Calu3 (cell line): ENCODE measurements around the gene EXOG. TPM values are rescaled to one million over a fixed set of nuclear protein-coding genes. Genes with fewer than 3 reads are reported as not detected.

Experiments
- BruUV-seq: library from RNA; stranded (reverse); fragments of 400-500 nt; replicated peaks from 2 replicates; lab custom pipeline; 2021; lab: Mats Ljungman, UMichigan
- CTCF ChIA-PET: fragments of 300-600 bp; sonication (Branson Sonifier 250); formaldehyde crosslinking; loops from one replicate; lab custom pipeline; 2022; ENCODE audit warnings: antibody characterized with exemption; lab: Charles Lee
- DNase-seq: peaks from one replicate; pipeline ENCODE4 v3.0.0; 2022
- H3K27ac Mint-ChIP-seq: one replicate; pipeline ENCODE4 v1.8.0; 2022; ENCODE audit warnings: mixed read lengths; ENCODE audit not compliant: unreplicated experiment
- H3K27me3 Mint-ChIP-seq: one replicate; pipeline ENCODE4 v1.8.0; 2022; ENCODE audit warnings: mixed read lengths; ENCODE audit not compliant: unreplicated experiment
- H3K36me3 Mint-ChIP-seq: one replicate; pipeline ENCODE4 v1.8.0; 2022; ENCODE audit warnings: mild to moderate bottlenecking, moderate library complexity, mixed read lengths; ENCODE audit not compliant: insufficient read depth, unreplicated experiment
- H3K4me1 Mint-ChIP-seq: one replicate; pipeline ENCODE4 v1.8.0; 2022; ENCODE audit warnings: mild to moderate bottlenecking, low read depth, mixed read lengths; ENCODE audit not compliant: unreplicated experiment
- H3K4me3 Mint-ChIP-seq: one replicate; pipeline ENCODE4 v1.8.0; 2022; ENCODE audit warnings: mild to moderate bottlenecking, low read depth, moderate library complexity, mixed read lengths; ENCODE audit not compliant: unreplicated experiment
- H3K9me3 Mint-ChIP-seq: one replicate; pipeline ENCODE4 v1.8.0; 2022; ENCODE audit warnings: low read depth, mixed read lengths; ENCODE audit not compliant: unreplicated experiment
- intact Hi-C: fragments of 100-400 bp; cut with micrococcal nuclease; formaldehyde crosslinking; loops from one replicate; pipeline ENCODE4 v1.10.0; 2022; ENCODE audit not compliant: unreplicated experiment
- total RNA-seq: library from RNA; stranded (reverse); gene quantifications from 2 replicates; pipeline ENCODE4 v1.2.3, GENCODE V29; 2022
- TF ChIP-seq, protein P1 (sequence below): fragments of 200-600 bp; IDR thresholded peaks from one replicate; pipeline ENCODE4 v1.8.0; 2022; ENCODE audit warnings: antibody characterized with exemption; ENCODE audit not compliant: unreplicated experiment

Gene EXOG
- total RNA-seq, 1 experiment from 2014 or later = 13.2 TPM

DNA sequence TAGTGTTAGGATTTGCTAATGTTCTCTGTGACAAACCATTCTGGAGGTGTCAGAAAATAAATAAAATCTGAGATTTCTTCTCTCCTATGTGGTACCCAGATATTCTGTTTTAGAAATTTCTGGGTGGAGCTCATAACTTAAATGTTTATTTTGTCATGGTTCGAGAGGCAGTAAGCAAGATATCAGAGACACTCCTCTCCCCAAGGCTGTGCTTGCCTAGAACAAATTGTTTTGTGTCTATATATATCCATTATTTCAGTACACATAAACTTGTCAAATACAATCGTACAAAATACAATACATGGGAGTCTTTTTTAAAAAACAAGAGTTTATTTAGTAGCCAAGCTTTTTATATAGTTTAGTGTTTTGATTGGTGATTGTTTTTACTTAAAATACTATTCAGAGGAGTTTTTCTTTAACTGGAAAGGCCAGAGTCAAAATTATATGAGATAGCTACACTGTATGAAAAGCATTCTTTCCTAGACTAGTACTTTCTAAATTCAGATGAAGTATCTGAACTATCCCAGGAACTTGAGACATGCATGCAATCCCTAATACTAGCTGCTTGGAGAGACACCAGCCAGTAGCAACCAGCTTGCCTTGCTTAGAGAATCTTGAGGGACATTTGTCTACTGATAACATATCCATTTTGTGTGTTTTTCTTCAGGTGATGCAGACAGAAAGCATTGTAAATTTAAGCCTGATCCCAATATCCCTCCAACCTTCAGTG lies 4.7 kb downstream of the EXOG start:
- peaks cover 17% of the 10 kb centered on the region for H3K36me3 Mint-ChIP-seq
- CTCF ChIA-PET = interaction anchor here (0.6 kb wide), 1 partner anchor 158 kb away, joined by 5 read pairs; no protein-coding TSS in a partner anchor
- DNase-seq = no peak
- intact Hi-C loops = no loop called here
- no peaks in the 10 kb centered on the region for H3K27me3 Mint-ChIP-seq
- no peak overlapping the region for H3K27ac Mint-ChIP-seq
- BruUV-seq = no TSS peak
- H3K4me3 Mint-ChIP-seq = no peak overlapping the region
- H3K9me3 Mint-ChIP-seq = no peaks in the 10 kb centered on the region
- TF ChIP-seq, protein P1, sequence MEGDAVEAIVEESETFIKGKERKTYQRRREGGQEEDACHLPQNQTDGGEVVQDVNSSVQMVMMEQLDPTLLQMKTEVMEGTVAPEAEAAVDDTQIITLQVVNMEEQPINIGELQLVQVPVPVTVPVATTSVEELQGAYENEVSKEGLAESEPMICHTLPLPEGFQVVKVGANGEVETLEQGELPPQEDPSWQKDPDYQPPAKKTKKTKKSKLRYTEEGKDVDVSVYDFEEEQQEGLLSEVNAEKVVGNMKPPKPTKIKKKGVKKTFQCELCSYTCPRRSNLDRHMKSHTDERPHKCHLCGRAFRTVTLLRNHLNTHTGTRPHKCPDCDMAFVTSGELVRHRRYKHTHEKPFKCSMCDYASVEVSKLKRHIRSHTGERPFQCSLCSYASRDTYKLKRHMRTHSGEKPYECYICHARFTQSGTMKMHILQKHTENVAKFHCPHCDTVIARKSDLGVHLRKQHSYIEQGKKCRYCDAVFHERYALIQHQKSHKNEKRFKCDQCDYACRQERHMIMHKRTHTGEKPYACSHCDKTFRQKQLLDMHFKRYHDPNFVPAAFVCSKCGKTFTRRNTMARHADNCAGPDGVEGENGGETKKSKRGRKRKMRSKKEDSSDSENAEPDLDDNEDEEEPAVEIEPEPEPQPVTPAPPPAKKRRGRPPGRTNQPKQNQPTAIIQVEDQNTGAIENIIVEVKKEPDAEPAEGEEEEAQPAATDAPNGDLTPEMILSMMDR = no peak
- H3K4me1 Mint-ChIP-seq = no peaks in the 10 kb centered on the region

DNA sequence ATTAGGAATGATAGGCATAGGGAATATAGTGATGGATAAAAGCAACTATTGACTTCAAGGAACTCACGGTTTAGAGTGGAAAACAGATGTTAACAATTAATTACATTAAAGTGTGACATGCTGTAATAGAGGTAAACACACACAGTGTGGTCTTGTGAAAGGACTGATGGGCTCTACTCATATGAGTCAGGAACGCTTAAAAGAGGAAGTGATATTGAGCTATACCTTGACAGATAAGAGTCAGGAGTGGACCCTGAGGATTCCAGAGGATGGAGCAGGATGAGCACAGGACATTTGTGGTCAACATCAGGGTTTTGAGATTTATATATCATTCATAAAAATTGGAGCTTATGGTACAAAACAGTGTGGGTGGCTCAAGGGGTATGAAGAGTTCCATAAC lies 11.0 kb downstream of the EXOG start:
- intact Hi-C loops = no loop called here
- TF ChIP-seq, protein P1 = no peak
- CTCF ChIA-PET = interaction anchor here (1.1 kb wide), 1 partner anchor 27 kb away, joined by 3 read pairs; no protein-coding TSS in a partner anchor

DNA sequence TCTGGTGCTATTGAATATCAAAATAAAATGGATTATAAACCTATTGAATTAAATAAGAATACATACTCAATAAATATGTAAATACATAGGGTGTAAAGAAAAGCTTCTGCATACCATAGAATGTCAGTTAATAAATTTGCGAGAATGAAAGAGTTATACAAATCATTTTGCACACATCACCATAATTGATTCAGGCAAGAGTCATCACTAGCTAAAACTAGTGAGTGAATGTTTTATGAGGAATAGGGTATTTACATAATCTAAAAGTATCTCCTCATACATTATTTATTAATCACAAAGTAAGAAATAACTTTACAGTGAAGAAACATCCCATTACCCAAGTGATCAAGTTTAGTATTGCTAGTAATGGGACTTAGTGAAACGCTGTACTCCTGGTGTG lies 13.6 kb downstream of the EXOG start:
- intact Hi-C loops = no loop called here
- CTCF ChIA-PET = no interaction called here
- no TSS peak for BruUV-seq

More for the DNA sequence above, 11.0 kb downstream of the EXOG start:
- H3K4me1 Mint-ChIP-seq = no peaks in the 10 kb centered on the region
- H3K4me3 Mint-ChIP-seq = no peak overlapping the region
- no TSS peak for BruUV-seq
- no peak for DNase-seq
- H3K36me3 Mint-ChIP-seq = peaks cover 9% of the 10 kb centered on the region
- no peak overlapping the region for H3K27ac Mint-ChIP-seq
- no peaks in the 10 kb centered on the region for H3K9me3 Mint-ChIP-seq
- no peaks in the 10 kb centered on the region for H3K27me3 Mint-ChIP-seq

DNA sequence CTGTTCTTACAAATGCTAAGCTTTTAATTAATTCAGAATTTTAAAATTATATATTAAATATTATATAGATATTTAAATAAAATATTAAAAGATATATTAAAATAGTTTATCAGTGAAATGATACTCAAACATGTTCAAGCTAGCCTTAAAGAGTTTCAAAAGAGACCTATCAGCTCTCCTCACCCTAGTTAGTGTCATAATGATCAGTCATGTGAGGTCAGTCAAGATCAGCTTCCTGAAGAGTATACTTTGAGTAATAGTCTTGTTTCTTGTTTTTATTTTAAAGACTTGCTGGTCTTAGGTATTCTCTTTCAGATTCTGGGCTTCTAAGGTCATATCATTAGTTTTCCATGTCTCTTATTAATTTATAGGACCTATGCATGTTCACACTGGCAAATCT lies 14.5 kb downstream of the EXOG start:
- no peak overlapping the region for H3K27ac Mint-ChIP-seq
- H3K9me3 Mint-ChIP-seq = no peaks in the 10 kb centered on the region
- H3K36me3 Mint-ChIP-seq = peaks cover 9% of the 10 kb centered on the region
- no peak for DNase-seq
- BruUV-seq = no TSS peak
- no peaks in the 10 kb centered on the region for H3K27me3 Mint-ChIP-seq
- TF ChIP-seq, protein P1 = no peak
- H3K4me1 Mint-ChIP-seq = no peaks in the 10 kb centered on the region
- CTCF ChIA-PET = interaction anchor here (0.6 kb wide), 1 partner anchor 226 kb away, joined by 4 read pairs; no protein-coding TSS in a partner anchor
- intact Hi-C loops = no loop called here
- H3K4me3 Mint-ChIP-seq = no peak overlapping the region

More for the DNA sequence above, 13.6 kb downstream of the EXOG start:
- DNase-seq = no peak
- H3K4me1 Mint-ChIP-seq = no peaks in the 10 kb centered on the region
- no peaks in the 10 kb centered on the region for H3K27me3 Mint-ChIP-seq
- peaks cover 9% of the 10 kb centered on the region for H3K36me3 Mint-ChIP-seq
- no peak overlapping the region for H3K4me3 Mint-ChIP-seq
- TF ChIP-seq, protein P1 = no peak
- H3K27ac Mint-ChIP-seq = no peak overlapping the region
- no peaks in the 10 kb centered on the region for H3K9me3 Mint-ChIP-seq
